Measurements from ENCODE around the gene WDR6. TPM values are rescaled to one million over a fixed set of nuclear protein-coding genes. Genes with fewer than 3 reads are reported as not detected.

WDR6 gene
- total and polyA plus RNA-seq, 4 donors, result 29.4 to 50.9 (median 47.0) TPM

DNA sequence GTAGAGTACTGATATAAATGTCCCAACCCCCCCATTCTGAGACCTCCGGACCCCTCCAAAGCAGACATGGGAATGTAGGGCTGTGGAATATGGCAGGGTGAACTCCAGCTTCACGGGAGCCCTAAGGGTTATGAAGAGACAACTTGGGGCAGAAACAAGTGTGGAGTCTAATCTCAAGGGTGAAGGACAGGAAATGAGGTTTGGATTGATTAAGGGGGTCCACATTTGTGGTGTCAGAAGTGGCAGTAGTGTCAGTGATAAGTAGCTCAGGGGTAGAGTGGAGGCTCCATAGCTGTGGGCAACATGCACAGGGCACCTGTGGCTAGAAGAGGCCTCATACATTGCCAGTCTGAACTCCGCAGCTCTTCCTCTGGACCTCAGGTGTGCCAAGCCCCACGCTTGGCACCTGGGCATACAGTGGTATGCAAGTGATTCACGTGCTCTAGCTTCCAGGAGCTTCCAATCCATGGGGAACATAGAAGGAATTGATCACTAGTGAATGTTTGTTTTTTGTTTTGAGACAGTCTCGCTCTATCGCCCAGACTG lies 21.3 kb upstream of the WDR6 start:
- peaks cover under 1 to 17% (median 9%) of the 10 kb centered on the region in 4 donors for H3K4me1 ChIP-seq (ENCODE audit: control insufficient read depth in 4 of 4, insufficient read depth in 4 of 4, low read length in 3 of 4)
- no peaks in the 10 kb centered on the region for H3K9me3 ChIP-seq (ENCODE audit: control insufficient read depth in 4 of 4, low read length in 3 of 4)
- no peak for DNase-seq (ENCODE audit: low spot score)
- H3K27me3 ChIP-seq (ENCODE audit: control insufficient read depth in 4 of 4, insufficient read depth in 4 of 4, low read length in 3 of 4), result no peaks in the 10 kb centered on the region
- TF ChIP-seq EGR1 (IDR thresholded peaks at IDR 0.05; ENCODE audit: low read depth in 2 of 2) (no peak), CTCF (IDR thresholded peaks at IDR 0.05; ENCODE audit: low read depth, low read length, missing input control) (no peak), GABPA (IDR thresholded peaks at IDR 0.05 in 1 of 2, conservative IDR thresholded peaks at IDR 0.05 in 1 of 2) (no peak), TAF1 (conservative IDR thresholded peaks at IDR 0.05) (no peak), JUND (IDR thresholded peaks at IDR 0.05) (no peak), REST (IDR thresholded peaks at IDR 0.05) (no peak), MAX (IDR thresholded peaks at IDR 0.05) (no peak)
- TF ChIP-seq, protein P1, sequence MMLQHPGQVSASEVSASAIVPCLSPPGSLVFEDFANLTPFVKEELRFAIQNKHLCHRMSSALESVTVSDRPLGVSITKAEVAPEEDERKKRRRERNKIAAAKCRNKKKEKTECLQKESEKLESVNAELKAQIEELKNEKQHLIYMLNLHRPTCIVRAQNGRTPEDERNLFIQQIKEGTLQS (IDR thresholded peaks at IDR 0.05), result no peak
- TF ChIP-seq, protein P2, sequence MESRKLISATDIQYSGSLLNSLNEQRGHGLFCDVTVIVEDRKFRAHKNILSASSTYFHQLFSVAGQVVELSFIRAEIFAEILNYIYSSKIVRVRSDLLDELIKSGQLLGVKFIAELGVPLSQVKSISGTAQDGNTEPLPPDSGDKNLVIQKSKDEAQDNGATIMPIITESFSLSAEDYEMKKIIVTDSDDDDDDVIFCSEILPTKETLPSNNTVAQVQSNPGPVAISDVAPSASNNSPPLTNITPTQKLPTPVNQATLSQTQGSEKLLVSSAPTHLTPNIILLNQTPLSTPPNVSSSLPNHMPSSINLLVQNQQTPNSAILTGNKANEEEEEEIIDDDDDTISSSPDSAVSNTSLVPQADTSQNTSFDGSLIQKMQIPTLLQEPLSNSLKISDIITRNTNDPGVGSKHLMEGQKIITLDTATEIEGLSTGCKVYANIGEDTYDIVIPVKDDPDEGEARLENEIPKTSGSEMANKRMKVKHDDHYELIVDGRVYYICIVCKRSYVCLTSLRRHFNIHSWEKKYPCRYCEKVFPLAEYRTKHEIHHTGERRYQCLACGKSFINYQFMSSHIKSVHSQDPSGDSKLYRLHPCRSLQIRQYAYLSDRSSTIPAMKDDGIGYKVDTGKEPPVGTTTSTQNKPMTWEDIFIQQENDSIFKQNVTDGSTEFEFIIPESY (IDR thresholded peaks at IDR 0.05), result no peak
- no peak overlapping the region for H3K27ac ChIP-seq (ENCODE audit: low read depth in 1 of 2, low read length in 2 of 2)
- WGBS, result 91% methylated on average over 7 of the region's 7 CpGs
- H3K36me3 ChIP-seq (ENCODE audit: control insufficient read depth in 4 of 4, insufficient read depth in 3 of 4, low read depth in 1 of 4, low read length in 3 of 4), result peaks cover 2 to 42% (median 30%) of the 10 kb centered on the region in 4 donors
- H3K9ac ChIP-seq (ENCODE audit: low read depth in 1 of 2, low read length in 2 of 2), result no peak overlapping the region
- H3K4me3 ChIP-seq (ENCODE audit: low read depth in 1 of 3, low read length in 3 of 3), result no peak overlapping the region

DNA sequence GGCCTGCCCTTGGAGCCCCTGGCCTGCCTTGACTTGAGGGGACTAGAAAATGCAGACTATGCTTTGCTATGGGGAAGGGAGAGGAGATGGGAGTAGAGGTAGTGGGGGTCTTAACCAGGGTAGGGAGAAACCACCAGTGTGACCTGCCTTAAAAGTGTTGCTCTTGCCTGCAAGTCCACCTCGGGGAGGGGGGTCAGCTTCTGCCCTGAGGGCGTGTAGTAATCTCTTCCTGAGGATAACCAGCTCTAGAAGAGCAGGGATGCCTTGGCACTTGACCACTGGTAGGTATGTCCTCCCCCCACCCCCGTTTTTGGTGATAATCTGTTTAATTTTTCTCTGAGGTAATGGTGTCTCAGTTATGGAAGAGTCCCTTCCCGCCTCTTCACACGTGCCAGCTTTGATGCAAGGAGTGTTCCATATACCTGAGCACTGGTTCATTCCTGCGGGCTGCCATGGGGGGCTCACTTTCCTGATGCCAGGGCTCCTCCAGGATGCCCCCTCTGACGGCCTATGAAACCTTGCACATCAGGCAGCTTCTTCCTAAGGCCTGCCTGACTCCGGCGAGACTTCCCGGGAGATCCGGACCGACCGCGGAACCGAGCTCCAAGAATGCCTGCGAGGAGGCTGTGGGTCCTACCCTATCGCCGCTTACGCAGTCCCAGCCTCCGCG lies 17.9 kb upstream of the WDR6 start:
- Histone ChIP-seq H3K27me3 (ENCODE audit: control insufficient read depth in 4 of 4, insufficient read depth in 4 of 4, low read length in 3 of 4) (no peaks in the 10 kb centered on the region), H3K4me3 (ENCODE audit: low read depth in 1 of 3, low read length in 3 of 3) (peak overlapping the region; percentile 62 to 93 (median 87)), H3K9ac (ENCODE audit: low read depth in 1 of 2, low read length in 2 of 2) (no peak overlapping the region), H3K4me1 (ENCODE audit: control insufficient read depth in 4 of 4, insufficient read depth in 4 of 4, low read length in 3 of 4) (peaks cover 3 to 22% (median 15%) of the 10 kb centered on the region in 4 donors), H3K36me3 (ENCODE audit: control insufficient read depth in 4 of 4, insufficient read depth in 3 of 4, low read depth in 1 of 4, low read length in 3 of 4) (peaks cover 0 to 16% (median 9%) of the 10 kb centered on the region in 4 donors), H3K27ac (ENCODE audit: low read depth in 1 of 2, low read length in 2 of 2) (peak overlapping the region; percentile 70 to 79), H3K9me3 (ENCODE audit: control insufficient read depth in 4 of 4, low read length in 3 of 4) (no peaks in the 10 kb centered on the region)
- WGBS, result 16% methylated on average over 21 of the region's 21 CpGs
- no peak for DNase-seq (ENCODE audit: low spot score)
- TF ChIP-seq CTCF (IDR thresholded peaks at IDR 0.05; ENCODE audit: low read depth, low read length, missing input control) (no peak), RAD21 (IDR thresholded peaks at IDR 0.05) (no peak), JUND (IDR thresholded peaks at IDR 0.05) (no peak), FOXA2 (IDR thresholded peaks at IDR 0.05) (no peak), FOXA1 (IDR thresholded peaks at IDR 0.05) (no peak), NR2F2 (IDR thresholded peaks at IDR 0.05) (no peak), RXRA (IDR thresholded peaks at IDR 0.05) (no peak), TAF1 (conservative IDR thresholded peaks at IDR 0.05) (no peak), SP1 (IDR thresholded peaks at IDR 0.05) (no peak), YY1 (IDR thresholded peaks at IDR 0.05) (no peak), HNF4A (conservative IDR thresholded peaks at IDR 0.05) (no peak)
- TF ChIP-seq, protein P2 (IDR thresholded peaks at IDR 0.05), result no peak

All from liver (tissue), 9 donors.